Loucy (cell line): Measurements from ENCODE around the gene VDAC1.

Experiments
- EZH2phosphoT487 ChIP-seq: fragments of 200-600 bp; IDR thresholded peaks from 2 replicates; pipeline ENCODE4 v1.6.1; 2018; ENCODE audit warnings: antibody characterized with exemption, mild to moderate bottlenecking, moderate library complexity, borderline replicate concordance
- TF ChIP-seq, protein P1 (sequence below): fragments of 200-600 bp; sonication (generic); conservative IDR thresholded peaks from 2 replicates; pipeline ENCODE4 v1.5.1; 2014; ENCODE audit warnings: mild to moderate bottlenecking, antibody characterized with exemption, low read length

GRCh38 chr5:134007581-134008265 is 2.9 kb upstream of the VDAC1 start:
- TF ChIP-seq, protein P1, sequence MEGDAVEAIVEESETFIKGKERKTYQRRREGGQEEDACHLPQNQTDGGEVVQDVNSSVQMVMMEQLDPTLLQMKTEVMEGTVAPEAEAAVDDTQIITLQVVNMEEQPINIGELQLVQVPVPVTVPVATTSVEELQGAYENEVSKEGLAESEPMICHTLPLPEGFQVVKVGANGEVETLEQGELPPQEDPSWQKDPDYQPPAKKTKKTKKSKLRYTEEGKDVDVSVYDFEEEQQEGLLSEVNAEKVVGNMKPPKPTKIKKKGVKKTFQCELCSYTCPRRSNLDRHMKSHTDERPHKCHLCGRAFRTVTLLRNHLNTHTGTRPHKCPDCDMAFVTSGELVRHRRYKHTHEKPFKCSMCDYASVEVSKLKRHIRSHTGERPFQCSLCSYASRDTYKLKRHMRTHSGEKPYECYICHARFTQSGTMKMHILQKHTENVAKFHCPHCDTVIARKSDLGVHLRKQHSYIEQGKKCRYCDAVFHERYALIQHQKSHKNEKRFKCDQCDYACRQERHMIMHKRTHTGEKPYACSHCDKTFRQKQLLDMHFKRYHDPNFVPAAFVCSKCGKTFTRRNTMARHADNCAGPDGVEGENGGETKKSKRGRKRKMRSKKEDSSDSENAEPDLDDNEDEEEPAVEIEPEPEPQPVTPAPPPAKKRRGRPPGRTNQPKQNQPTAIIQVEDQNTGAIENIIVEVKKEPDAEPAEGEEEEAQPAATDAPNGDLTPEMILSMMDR: no peak
- TF ChIP-seq EZH2phosphoT487: no peak
